ENCODE data around the gene HNRNPA3. TPM values are rescaled to one million over a fixed set of nuclear protein-coding genes. Genes with fewer than 3 reads are reported as not detected.

The HNRNPA3 gene
- total and polyA plus RNA-seq, 2 experiments from 2014 or later = 151 to 290 TPM

DNA sequence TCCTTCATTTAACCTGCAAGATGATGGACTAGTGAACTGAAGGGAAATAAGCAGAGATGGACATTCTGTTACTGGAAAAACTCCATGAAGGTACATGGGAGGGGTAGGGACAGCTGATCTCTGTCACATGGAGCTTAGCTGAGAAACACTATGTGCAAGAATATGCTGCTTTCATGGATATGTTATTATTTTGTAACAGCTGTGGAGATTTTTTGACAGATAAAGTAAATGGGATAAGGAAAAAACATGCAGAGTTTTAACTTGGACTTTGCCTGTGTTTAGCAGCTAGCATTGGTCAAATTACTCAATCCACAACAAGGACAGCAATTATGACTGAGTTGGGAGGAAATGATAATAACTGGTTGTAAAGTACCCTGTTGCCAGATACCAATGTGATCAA, 28.7 kb upstream of the HNRNPA3 start (continued):
- TF ChIP-seq ZNF462 (CRISPR knock-in tag; IDR thresholded peaks at IDR 0.05) = no peak

- no peaks in the 10 kb centered on the region for H4K20me1 ChIP-seq (replicated peaks; ENCODE audit: insufficient read depth)
- H3K4me1 Mint-ChIP-seq = peaks cover 7% of the 10 kb centered on the region
- no peaks in the 10 kb centered on the region for H3K36me3 ChIP-seq (ENCODE audit: insufficient read depth)
- H3K27me3 ChIP-seq (ENCODE audit: insufficient read depth) = no peaks in the 10 kb centered on the region
- no peaks in the 10 kb centered on the region for H3F3A ChIP-seq (replicated peaks; ENCODE audit: low read depth)
- no peaks in the 10 kb centered on the region for H3K9me3 Mint-ChIP-seq
- no peaks in the 10 kb centered on the region for H3K79me2 ChIP-seq (replicated peaks; ENCODE audit: insufficient read depth)
- H3K4me1 ChIP-seq (ENCODE audit: insufficient read depth) = 0 out of 2 replicates have a peak, but pooled peaks cover 10% of the 10 kb centered on the region
- H2AFZ ChIP-seq = no peak overlapping the region
- H3K27me3 Mint-ChIP-seq (ENCODE audit: insufficient read depth, low read depth, poor library complexity) = no peaks in the 10 kb centered on the region
- DNase-seq (ENCODE audit: low spot score) (no peak), ATAC-seq (no peak)
- no peak overlapping the region for H3K4me3 Mint-ChIP-seq
- no peak overlapping the region for H3K27ac ChIP-seq (ENCODE audit: low read depth)
- H3K4me2 ChIP-seq = no peak overlapping the region
- H3K27ac Mint-ChIP-seq = no peak overlapping the region
- no peaks in the 10 kb centered on the region for H3K9me2 ChIP-seq (ENCODE audit: insufficient read depth)
- no peak overlapping the region for H3K4me3 ChIP-seq
- H3K36me3 Mint-ChIP-seq (ENCODE audit: low read depth) = 0 out of 3 replicates have a peak, but pooled peaks cover 2% of the 10 kb centered on the region
- TF ChIP-seq CTCF (conservative IDR thresholded peaks at IDR 0.05; ENCODE audit: low read depth in 2 of 2) (no peak), EZH2phosphoT487 (IDR thresholded peaks at IDR 0.05; ENCODE audit: unreplicated experiment) (no peak), ZNF462 (CRISPR knock-in tag; IDR thresholded peaks at IDR 0.05) (no peak), NANOG (IDR thresholded peaks at IDR 0.05; ENCODE audit: borderline replicate concordance) (no peak), ZNF331 (CRISPR knock-in tag; IDR thresholded peaks at IDR 0.05; ENCODE audit: low read depth) (no peak), CREB1 (CRISPR knock-in tag; IDR thresholded peaks at IDR 0.05; ENCODE audit: low read depth) (no peak)
- TF ChIP-seq, protein P1, sequence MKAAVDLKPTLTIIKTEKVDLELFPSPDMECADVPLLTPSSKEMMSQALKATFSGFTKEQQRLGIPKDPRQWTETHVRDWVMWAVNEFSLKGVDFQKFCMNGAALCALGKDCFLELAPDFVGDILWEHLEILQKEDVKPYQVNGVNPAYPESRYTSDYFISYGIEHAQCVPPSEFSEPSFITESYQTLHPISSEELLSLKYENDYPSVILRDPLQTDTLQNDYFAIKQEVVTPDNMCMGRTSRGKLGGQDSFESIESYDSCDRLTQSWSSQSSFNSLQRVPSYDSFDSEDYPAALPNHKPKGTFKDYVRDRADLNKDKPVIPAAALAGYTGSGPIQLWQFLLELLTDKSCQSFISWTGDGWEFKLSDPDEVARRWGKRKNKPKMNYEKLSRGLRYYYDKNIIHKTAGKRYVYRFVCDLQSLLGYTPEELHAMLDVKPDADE (IDR thresholded peaks at IDR 0.05) = no peak
These were observed 28.0 kb upstream of the HNRNPA3 start for GRCh38 chr2:177184606-177185005.
